AG04450 (cell line): ENCODE data around the gene LMO3. TPM values are rescaled to one million over a fixed set of nuclear protein-coding genes. Genes with fewer than 3 reads are reported as not detected.
A peak's percentile ranks its signal among the peaks of the same experiment; 100 is the strongest.

ENCODE experiments used
- CTCF ChIA-PET: fragments of 300-600, 350-600 bp; formaldehyde crosslinking; extraction: SDS; loops from one replicate; lab custom pipeline; 2022; ENCODE audit warnings: antibody characterized with exemption, inconsistent platforms; lab: Charles Lee
- POLR2A ChIA-PET: fragments of 350-600 bp; formaldehyde crosslinking; extraction: SDS; loops from one replicate; lab custom pipeline; 2021; ENCODE audit warnings: antibody characterized with exemption, inconsistent platforms; lab: Yijun Ruan, JAX
- DNase-seq: peaks from one replicate; pipeline ENCODE4 v3.0.0-alpha.2; 2011; ENCODE audit warnings: low read depth, low spot score
- H3K27ac ChIP-seq: one replicate; pipeline ENCODE4 v1.5.1; 2012; ENCODE audit warnings: low read depth, low read length, control low read depth
- H3K27me3 ChIP-seq: one replicate; pipeline ENCODE4 v1.6.0; 2012; ENCODE audit warnings: low read length; ENCODE audit not compliant: control insufficient read depth, insufficient read depth
- H3K4me3 ChIP-seq: 2 replicates; pipeline ENCODE4 v1.5.1; 2011; ENCODE audit warnings: mild to moderate bottlenecking, low read depth, low read length, control low read depth
- H3K9me3 ChIP-seq: 2 replicates; pipeline ENCODE4 v1.5.1; 2012; ENCODE audit warnings: low read length; ENCODE audit not compliant: control insufficient read depth, insufficient read depth
- CTCF ChIP-seq: IDR thresholded peaks from 2 replicates; pipeline ENCODE4 v1.5.1; 2011; ENCODE audit warnings: low read depth, low read length, control low read depth, inconsistent platforms
- polyA minus RNA-seq: library from RNA; depleted of rRNA, polyadenylated mRNA; stranded (reverse); fragments of >200 nt; gene quantifications from 2 replicates; pipeline ENCODE4 v1.2.3, GENCODE V29; 2011; rRNA and poly(A)+ RNA removed
- polyA plus RNA-seq: library from polyadenylated mRNA; depleted of rRNA; stranded (reverse); fragments of >200 nt; gene quantifications from 2 replicates; pipeline ENCODE4 v1.2.3, GENCODE V29; 2011; rRNA removed

Gene LMO3
- polyA plus RNA-seq (1.0 and 2.0 TPM in 2 replicates), polyA minus RNA-seq (0.69 and 3.3 TPM in 2 replicates)

- ChIA-PET POLR2A (interaction anchor here (1.0 kb wide), 1 partner anchor 10 kb away, joined by 3 read pairs; no protein-coding TSS in a partner anchor), CTCF (interaction anchor here (1.1 to 1.2 kb wide), 2 partner anchors 9 to 12 kb away, joined by 3 read pairs; no protein-coding TSS in a partner anchor)
- no peak for TF ChIP-seq CTCF
- Histone ChIP-seq H3K27me3 (peaks cover 4% of the 10 kb centered on the region), H3K9me3 (no peaks in the 10 kb centered on the region), H3K4me3 (peak within 1 kb of the TSS; percentile 69), H3K27ac (no peak within 1 kb of the TSS)
- DNase-seq = no peak
These were observed at the start of gene LMO3 for GRCh38 chr12:16606117-16606200. Gene LMO3 (minus strand): TSS chr12:16606162. CDS start chr12:16600860, 5,302 bp downstream.

GRCh38 chr12:16636435-16637055 lies 30.6 kb upstream of the LMO3 start:
- Histone ChIP-seq H3K9me3 (no peaks in the 10 kb centered on the region; the same call in 1 of the 2 replicates), H3K27ac (no peak overlapping the region), H3K4me3 (no peak overlapping the region), H3K27me3 (no peaks in the 10 kb centered on the region)
- ChIA-PET POLR2A (no interaction called here), CTCF (interaction anchor here (1.2 kb wide), 1 partner anchor 251 kb away, joined by 4 read pairs; no protein-coding TSS in a partner anchor)
- no peak for TF ChIP-seq CTCF
- DNase-seq = no peak

- Histone ChIP-seq H3K27ac (no peak overlapping the region), H3K4me3 (no peak overlapping the region), H3K9me3 (no peaks in the 10 kb centered on the region; the same call in 1 of the 2 replicates), H3K27me3 (no peaks in the 10 kb centered on the region)
- CTCF ChIA-PET = interaction anchor here (0.8 kb wide), 1 partner anchor 249 kb away, joined by 4 read pairs; no protein-coding TSS in a partner anchor
- TF ChIP-seq CTCF = no peak
- DNase-seq = no peak
- POLR2A ChIA-PET = no interaction called here
These were observed 28.8 kb upstream of the LMO3 start for GRCh38 chr12:16634786-16635185.

- Histone ChIP-seq H3K27ac (no peak overlapping the region), H3K27me3 (no peaks in the 10 kb centered on the region), H3K4me3 (no peak overlapping the region), H3K9me3 (no peaks in the 10 kb centered on the region)
- ChIA-PET POLR2A (no interaction called here), CTCF (no interaction called here)
- no peak for TF ChIP-seq CTCF
- DNase-seq = no peak
These were observed 21.0 kb upstream of the LMO3 start for GRCh38 chr12:16626991-16627390.

GRCh38 chr12:16622338-16622737 lies 16.4 kb upstream of the LMO3 start:
- no peaks in the 10 kb centered on the region for H3K27me3 ChIP-seq
- CTCF ChIA-PET = interaction anchor here (1.6 kb wide), 1 partner anchor 236 kb away, joined by 4 read pairs; no protein-coding TSS in a partner anchor
- no peaks in the 10 kb centered on the region for H3K9me3 ChIP-seq
- no peak overlapping the region for H3K4me3 ChIP-seq
- no peak for DNase-seq
- no peak overlapping the region for H3K27ac ChIP-seq
- TF ChIP-seq CTCF = no peak
- POLR2A ChIA-PET = no interaction called here
